H7 (cell line): Measurements from ENCODE around the gene TADA2B. TPM values are rescaled to one million over a fixed set of nuclear protein-coding genes. Genes with fewer than 3 reads are reported as not detected.
A peak's percentile ranks its signal among the peaks of the same experiment; 100 is the strongest.
"Not testable (repeated sequence)": the region's sequence is repeated elsewhere in the genome, so short reads cannot be mapped to it uniquely, and the experiment has no call there.

Experiments
- DNase-seq: peaks from one replicate; pipeline ENCODE4 v3.0.0; 2012
- H3K27me3 ChIP-seq: 2 replicates; pipeline ENCODE4 v1.6.0; 2011; ENCODE audit warnings: mild to moderate bottlenecking, low read length; ENCODE audit not compliant: control insufficient read depth, insufficient read depth
- H3K36me3 ChIP-seq: replicated peaks from 2 replicates; pipeline ENCODE4 v1.5.1; 2011; ENCODE audit warnings: low read length; ENCODE audit not compliant: control insufficient read depth, insufficient read depth
- H3K4me3 ChIP-seq: 2 replicates; pipeline ENCODE4 v1.5.1; 2011; ENCODE audit warnings: low read depth, mild to moderate bottlenecking, control low read depth, low read length, moderate library complexity; ENCODE audit not compliant: insufficient read depth
- total RNA-seq: library from RNA; depleted of rRNA; stranded (reverse); fragments of >200 nt; shearing (Covaris generic); gene quantifications from 2 replicates; pipeline ENCODE4 v1.2.3, GENCODE V29; 2014

TADA2B gene
- total RNA-seq, 1 experiment from 2014 or later: 14.0 TPM

GRCh38 chr4:7083597-7084563 is 40.7 kb downstream of the TADA2B start:
- Histone ChIP-seq H3K36me3 (no peaks in the 10 kb centered on the region), H3K4me3 (no peak overlapping the region), H3K27me3 (peaks cover 4% of the 10 kb centered on the region; the same call in 1 of the 2 replicates)
- DNase-seq: no peak

- DNase-seq, H3K4me3 ChIP-seq, H3K36me3 ChIP-seq: not testable (repeated sequence)
- peaks cover 10% of the 10 kb centered on the region; the same call in 1 of the 2 replicates for H3K27me3 ChIP-seq
Measured at GRCh38 chr4:7084564-7084961, 41.4 kb downstream of the TADA2B start.

- DNase-seq: no peak
- Histone ChIP-seq H3K27me3 (peaks cover 17% of the 10 kb centered on the region), H3K36me3 (no peaks in the 10 kb centered on the region), H3K4me3 (no peak overlapping the region)
Measured at GRCh38 chr4:7086384-7086783, 43.2 kb downstream of the TADA2B start.

GRCh38 chr4:7087036-7087435 is 43.9 kb downstream of the TADA2B start:
- Histone ChIP-seq H3K4me3 (no peak overlapping the region), H3K27me3 (peaks cover 19% of the 10 kb centered on the region), H3K36me3 (no peaks in the 10 kb centered on the region)
- no peak for DNase-seq

- Histone ChIP-seq H3K36me3 (no peaks in the 10 kb centered on the region), H3K27me3 (peaks cover 22% of the 10 kb centered on the region), H3K4me3 (no peak overlapping the region)
- DNase-seq: no peak
Measured at GRCh38 chr4:7089213-7089986, 46.2 kb downstream of the TADA2B start.

- no peak for DNase-seq
- Histone ChIP-seq H3K27me3 (peaks cover 24% of the 10 kb centered on the region), H3K4me3 (no peak overlapping the region), H3K36me3 (no peaks in the 10 kb centered on the region)
Measured at GRCh38 chr4:7092026-7092425, 48.9 kb downstream of the TADA2B start.

GRCh38 chr4:7094916-7095315 is 51.7 kb downstream of the TADA2B start:
- H3K27me3 ChIP-seq: peaks cover 15% of the 10 kb centered on the region
- no peak for DNase-seq
- H3K36me3 ChIP-seq: no peaks in the 10 kb centered on the region
- no peak overlapping the region for H3K4me3 ChIP-seq

- Histone ChIP-seq H3K27me3 (peaks cover 13% of the 10 kb centered on the region; the same call in 1 of the 2 replicates), H3K36me3 (no peaks in the 10 kb centered on the region), H3K4me3 (no peak overlapping the region)
- no peak for DNase-seq
Measured at GRCh38 chr4:7095611-7096155, 52.5 kb downstream of the TADA2B start.

GRCh38 chr4:7096236-7096635 is 53.1 kb downstream of the TADA2B start:
- peaks cover 11% of the 10 kb centered on the region; the same call in 1 of the 2 replicates for H3K27me3 ChIP-seq

GRCh38 chr4:7101692-7102515 is 58.7 kb downstream of the TADA2B start:
- Histone ChIP-seq H3K36me3 (no peaks in the 10 kb centered on the region), H3K27me3 (peaks cover 20% of the 10 kb centered on the region), H3K4me3 (peak overlapping the region; percentile 26; the same call in 1 of the 2 replicates)
- DNase-seq: peak; percentile 92

More at GRCh38 chr4:7096236-7096635, 53.1 kb downstream of the TADA2B start:
- DNase-seq: no peak
- Histone ChIP-seq H3K36me3 (no peaks in the 10 kb centered on the region), H3K4me3 (no peak overlapping the region)

GRCh38 chr4:7102516-7102909 is 59.3 kb downstream of the TADA2B start:
- Histone ChIP-seq H3K4me3 (peak overlapping the region; percentile 63; the same call in 1 of the 2 replicates), H3K27me3 (peaks cover 20% of the 10 kb centered on the region)
- H3K36me3 ChIP-seq, DNase-seq: not testable (repeated sequence)

- no peaks in the 10 kb centered on the region for H3K36me3 ChIP-seq
Measured at GRCh38 chr4:7103031-7103606, 59.9 kb downstream of the TADA2B start.

GRCh38 chr4:7103607-7104365 is 60.6 kb downstream of the TADA2B start:
- DNase-seq: peak; percentile 68
- H3K4me3 ChIP-seq: peak overlapping the region; percentile 0; the same call in 1 of the 2 replicates
- peaks cover 16% of the 10 kb centered on the region for H3K27me3 ChIP-seq
- no peaks in the 10 kb centered on the region for H3K36me3 ChIP-seq

More at GRCh38 chr4:7103031-7103606, 59.9 kb downstream of the TADA2B start:
- peak; percentile 99 for DNase-seq
- peak overlapping the region; percentile 63 for H3K4me3 ChIP-seq
- peaks cover 16% of the 10 kb centered on the region for H3K27me3 ChIP-seq
